HG03064 (cell line): ENCODE data around the gene DYSF.

Experiments used
- ATAC-seq: cut with Tn5 transposase; IDR thresholded peaks from one replicate; pipeline ENCODE4 v1.9.1; 2021; ENCODE audit warnings: low read depth; ENCODE audit not compliant: unreplicated experiment

Gene DYSF

DNA sequence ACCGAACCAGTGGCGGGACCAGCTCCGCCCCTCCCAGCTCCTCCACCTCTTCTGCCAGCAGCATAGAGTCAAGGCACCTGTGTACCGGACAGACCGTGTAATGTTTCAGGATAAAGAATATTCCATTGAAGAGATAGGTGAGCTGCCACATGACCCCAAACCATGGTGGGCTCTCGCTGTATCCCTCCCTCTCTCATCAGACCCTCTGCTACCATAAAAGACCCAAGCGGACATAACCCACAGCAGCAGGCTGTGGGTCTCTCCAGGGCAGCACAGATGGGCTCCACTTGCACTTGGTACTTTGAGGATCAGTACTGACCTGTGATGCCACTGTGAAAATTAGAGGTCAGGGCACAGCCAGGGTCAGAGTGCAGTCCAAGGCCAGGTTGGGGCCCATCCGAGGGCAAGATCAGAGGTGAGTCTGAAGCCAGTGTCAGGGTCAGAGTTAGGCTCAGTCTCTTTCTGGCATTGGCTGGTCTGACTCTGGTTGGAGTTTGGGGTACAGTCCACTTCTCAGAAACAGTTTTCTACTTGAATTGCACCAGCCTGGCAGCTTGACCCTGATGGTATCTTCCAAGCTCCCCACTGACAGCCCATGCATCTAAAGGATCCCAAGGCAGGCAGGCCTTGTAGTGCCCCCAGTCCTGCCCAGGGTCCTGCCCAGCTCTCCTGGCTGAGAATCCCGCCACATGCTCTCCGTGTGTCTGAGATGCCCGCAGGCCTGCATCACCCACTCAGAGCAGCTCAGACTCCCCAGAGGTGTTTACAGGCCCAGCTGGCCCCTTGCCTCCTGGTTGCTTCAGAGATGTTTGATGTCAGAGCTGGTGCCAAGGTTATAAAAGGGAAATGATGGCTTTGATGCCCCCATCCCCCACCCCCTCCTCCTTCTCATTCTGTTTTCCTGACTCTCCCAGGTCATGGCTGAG is 212.1 kb downstream of the DYSF start:
- ATAC-seq, result no peak

DNA sequence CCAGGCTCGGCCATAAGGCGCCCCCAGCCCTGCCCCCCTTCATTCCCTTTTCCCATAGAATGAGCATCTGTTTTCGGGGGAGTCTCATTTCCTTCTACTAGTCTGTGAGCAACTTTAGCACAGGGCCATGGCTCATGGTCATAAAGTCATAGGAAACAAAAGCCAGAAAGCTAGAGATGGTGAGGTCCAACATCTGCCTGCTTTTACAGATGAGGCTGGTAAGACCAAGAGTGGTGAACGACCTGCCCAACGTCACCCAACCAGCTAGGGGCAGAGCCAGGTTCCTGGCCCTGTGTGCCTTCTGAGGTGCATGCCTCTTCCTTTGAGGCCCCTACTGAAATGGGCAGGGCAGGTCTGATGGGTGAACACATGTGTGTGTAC is 212.7 kb downstream of the DYSF start:
- no peak for ATAC-seq

DNA sequence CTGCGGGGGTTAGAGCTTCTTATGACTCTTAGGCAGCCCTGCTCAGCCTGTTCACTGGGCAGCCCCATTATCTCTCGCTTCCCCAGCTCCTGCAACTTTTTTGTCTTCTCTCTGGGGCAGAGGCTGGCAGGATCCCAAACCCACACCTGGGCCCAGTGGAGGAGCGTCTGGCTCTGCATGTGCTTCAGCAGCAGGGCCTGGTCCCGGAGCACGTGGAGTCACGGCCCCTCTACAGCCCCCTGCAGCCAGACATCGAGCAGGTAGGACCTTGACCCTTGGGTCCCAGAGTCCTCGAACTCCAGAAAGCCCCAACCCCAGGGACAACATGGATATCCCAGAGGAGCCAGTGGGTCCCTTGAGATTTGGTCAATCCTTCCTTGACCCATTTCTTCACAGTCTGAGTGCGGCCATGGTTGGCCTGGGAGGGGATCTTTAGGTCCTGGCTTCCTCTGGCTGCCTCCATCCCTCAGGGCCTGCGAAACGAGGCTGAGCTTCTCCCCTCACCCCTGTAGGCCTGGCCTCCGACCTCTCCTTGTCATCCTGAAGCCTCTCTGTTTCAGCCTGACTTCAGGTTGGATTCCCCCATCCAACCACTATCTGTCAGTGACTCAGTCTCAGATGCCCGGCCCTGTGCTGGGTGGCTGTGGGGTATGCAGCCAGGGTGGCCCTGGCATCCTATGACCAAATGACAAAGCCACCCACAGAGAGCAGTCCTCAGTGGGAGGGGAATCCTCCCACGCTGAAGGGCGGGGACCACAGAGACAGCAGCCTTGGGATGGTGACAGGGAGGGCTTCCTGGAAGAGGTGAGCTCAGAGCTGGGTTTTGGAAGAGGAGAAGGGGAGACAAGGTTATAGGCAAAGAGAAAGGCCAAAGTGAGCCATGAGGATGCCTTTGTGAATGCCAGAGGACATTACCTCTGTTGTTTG is 214.2 kb downstream of the DYSF start:
- no peak for ATAC-seq

DNA sequence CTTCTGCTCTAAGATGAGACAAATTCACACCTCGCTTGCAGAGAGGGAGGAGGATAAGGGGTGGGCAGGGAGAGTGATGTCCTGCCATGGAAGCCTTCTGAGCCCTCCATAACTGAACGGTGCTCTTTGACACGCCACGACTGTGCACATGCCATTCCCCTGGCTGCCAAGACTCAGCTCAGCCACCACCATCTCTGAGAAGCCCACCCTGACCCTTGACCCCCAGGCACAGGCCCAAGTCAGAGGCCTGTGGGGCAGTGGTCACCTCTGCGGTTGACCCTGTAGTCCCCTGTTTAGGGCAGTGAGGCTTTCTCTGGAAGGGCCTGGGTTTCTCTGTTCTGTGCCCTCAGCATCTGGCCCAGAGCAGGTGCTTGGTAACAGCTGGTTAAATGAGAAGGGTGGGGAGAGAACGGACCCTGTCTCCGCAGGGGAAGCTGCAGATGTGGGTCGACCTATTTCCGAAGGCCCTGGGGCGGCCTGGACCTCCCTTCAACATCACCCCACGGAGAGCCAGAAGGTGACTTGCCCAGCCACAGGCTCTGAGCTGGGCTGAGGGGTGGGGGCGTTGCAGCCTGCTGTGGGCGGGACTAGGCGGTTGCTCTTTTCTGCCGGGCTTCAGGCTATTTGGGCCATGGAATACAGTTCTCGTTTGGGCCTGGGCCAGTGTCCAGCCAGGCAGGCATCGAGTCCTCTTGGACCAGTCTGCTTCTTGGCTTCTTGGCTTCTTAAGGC is 215.1 kb downstream of the DYSF start:
- no peak for ATAC-seq

DNA sequence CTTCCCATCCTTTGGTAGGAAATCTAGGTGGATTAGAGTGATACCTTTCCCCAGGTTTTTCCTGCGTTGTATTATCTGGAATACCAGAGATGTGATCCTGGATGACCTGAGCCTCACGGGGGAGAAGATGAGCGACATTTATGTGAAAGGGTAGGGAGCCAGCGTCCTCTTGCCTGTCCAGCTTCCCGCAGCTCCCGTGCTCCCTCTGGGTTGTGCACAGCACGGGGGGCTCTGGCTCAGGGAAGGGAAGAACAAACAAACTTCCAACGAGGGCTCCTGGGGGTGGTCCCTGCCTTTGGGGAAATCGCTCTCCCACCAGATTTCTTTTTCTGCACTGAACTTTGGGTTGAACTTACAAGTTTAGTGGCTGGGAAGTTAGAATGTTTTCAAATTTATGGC is 215.7 kb downstream of the DYSF start:
- no peak for ATAC-seq

DNA sequence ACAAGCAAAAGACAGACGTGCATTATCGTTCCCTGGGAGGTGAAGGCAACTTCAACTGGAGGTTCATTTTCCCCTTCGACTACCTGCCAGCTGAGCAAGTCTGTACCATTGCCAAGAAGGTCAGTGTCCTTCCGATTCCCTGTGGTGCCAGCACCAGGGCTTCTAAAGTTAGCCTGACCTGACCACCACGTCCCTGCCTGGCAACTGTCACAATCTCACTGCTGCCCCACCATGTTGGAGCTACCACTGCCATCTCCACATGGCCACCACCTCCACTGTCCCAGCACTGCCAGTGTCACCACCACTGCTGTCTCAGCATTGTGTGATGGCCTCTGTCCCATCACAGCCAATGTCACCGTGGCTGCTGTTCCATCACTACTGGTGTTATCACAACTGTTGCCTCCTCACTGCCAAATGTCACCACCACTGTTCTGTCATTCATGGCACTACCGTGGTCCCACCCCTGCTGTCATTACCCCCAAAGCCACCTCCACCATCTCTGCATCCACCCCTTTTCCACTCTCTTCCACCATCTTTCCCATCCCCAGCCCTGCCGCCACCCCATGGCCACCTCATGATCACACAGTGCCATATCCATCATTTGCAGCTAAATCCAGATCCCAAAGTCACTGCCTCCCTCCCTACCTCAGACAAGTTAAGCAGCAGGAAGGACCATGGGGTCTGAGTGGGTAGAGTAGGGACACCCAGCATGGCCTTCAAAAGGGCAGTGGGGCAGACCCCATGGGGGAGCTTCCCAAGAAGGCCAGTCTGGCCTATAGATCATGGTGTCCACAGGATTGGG is 216.5 kb downstream of the DYSF start:
- ATAC-seq, result no peak

DNA sequence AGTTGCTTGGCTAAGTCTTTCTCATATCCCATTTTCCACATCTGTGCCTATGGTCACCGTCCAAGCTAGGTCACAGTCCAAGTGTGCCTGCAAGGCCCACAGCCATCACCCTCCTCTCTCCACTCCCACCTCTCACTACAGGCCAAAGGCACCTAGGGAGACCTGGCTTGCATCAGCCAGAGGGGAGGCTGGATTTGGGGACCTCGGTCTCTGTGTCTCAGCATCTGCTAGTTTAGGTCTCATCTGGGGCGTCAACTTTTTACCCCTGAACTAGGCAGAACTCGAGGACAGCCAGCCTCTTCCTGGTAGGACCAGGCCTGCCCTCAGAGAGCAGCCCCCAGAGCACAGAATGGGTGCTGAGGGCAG is 217.1 kb downstream of the DYSF start:
- no peak for ATAC-seq

DNA sequence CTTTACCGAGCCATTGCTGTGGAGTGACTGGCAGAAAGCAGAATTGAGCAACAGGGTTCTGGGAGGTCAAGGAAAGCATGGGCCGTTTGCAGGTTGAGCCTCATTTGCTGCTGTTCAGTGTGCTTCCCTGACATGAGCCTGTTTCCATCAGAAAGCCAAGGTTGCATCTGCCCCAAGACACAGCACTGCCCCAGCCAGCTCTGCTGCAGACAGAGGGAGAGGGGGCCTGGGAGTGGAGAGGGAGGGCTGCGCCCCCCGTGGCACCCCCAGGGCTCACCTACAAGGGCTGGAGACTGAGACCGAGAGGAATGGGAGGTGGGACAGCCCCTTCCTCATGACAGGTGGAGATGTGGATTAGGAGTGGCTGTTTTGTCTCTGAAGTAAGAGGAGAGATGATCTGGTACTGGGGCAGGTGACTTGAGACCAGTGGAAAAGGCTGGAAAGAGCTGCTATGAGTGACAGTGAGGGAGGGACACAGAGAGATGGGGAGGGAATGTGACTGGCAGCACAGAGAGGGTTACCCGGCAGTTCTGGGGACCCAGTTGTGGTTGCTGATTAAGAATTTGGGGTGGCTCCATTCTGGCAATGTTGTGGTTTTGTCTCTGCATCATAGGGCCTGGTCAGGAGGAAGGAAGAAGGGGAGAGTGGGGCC is 218.0 kb downstream of the DYSF start:
- no peak for ATAC-seq

DNA sequence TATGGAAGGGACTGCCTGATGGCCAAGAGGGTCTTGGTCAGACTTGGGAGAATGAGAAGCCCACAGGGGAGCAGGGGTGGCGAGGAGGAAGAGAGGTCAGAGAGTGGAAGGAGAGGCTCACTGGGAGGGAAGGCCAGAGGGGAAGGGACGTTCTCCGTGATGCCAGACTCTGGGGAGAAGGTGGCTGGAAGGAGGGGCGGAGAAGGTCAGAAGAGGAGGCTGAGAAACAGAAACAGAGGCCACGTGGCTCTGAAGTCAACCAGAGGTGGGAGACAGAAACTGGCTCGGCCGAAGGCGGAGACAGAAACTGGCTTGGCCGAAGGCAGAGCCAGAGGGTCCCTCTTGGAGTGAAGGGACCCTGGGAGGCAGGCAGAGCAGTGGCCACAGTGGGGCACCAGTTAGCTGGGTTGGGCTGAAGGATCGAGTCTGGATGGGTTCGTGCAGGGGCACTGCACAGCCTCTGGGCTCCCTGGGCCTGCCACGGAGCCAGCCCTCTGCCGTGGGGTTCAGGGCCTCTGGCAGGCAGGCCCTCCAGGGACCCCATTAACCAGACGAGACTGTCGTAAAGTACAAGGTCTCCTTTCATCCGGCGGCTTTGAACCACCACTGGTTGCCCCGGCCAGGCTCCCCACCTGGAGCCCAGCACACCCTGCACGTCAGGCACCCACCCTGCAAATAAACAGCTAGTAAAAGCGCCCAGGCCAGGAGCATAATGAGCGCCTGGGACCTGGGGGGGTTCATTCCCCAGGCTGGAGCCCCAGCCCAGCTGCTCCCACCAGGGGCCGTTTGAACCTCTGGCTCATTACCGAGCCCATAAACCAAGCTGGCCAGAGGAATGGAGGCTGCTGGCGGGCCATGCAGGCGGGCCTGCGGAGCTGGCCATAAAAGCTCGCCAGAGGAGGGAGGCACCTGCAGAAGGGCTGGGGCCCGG is 218.8 kb downstream of the DYSF start:
- no peak for ATAC-seq

DNA sequence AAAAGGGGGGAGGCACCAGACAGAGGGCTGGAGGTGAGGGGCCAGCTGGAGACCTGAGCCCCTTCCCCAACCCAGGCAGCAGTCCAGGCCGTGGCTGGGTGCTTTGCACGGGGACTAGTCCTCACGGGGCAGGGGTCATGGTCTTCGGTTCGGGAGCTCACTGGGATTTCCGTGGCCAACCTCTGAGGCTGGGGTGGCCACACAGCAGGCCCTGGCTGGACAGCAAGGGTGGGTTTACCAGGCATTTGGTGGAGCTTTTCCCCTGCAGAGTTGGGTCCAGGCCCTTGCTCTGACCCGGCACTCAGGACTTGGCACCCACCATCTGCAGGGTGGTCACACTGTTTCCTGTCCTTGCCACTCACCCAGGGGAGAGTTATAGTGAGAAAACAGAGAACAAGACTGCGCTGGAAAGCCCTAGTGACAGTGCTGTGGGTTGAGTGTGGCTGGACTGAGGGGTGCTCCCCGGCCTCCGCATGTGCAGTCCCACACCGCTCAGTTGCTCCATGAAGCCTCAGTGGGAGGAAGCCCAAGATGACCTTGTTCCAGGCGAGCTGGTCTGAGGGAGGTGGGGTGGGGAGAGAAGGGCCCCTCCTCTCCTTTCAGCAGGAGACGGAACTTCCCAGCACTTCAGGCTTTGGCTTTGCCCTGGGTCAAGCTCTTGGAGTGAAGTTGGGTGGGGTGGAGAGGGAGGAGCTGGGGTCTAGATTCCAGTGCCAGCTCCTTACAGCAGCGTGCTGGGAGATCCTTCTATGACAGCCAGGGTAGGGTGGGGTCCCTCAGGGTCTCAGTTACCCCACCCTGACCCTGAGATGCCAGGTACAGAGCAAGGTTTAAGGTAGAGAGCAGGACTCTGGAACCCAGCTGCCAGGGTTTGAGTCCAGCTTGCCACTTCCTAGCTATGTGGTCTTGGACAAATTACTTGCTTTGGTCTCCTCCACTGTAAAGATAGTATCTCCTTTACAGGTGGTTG is 219.8 kb downstream of the DYSF start:
- no peak for ATAC-seq

DNA sequence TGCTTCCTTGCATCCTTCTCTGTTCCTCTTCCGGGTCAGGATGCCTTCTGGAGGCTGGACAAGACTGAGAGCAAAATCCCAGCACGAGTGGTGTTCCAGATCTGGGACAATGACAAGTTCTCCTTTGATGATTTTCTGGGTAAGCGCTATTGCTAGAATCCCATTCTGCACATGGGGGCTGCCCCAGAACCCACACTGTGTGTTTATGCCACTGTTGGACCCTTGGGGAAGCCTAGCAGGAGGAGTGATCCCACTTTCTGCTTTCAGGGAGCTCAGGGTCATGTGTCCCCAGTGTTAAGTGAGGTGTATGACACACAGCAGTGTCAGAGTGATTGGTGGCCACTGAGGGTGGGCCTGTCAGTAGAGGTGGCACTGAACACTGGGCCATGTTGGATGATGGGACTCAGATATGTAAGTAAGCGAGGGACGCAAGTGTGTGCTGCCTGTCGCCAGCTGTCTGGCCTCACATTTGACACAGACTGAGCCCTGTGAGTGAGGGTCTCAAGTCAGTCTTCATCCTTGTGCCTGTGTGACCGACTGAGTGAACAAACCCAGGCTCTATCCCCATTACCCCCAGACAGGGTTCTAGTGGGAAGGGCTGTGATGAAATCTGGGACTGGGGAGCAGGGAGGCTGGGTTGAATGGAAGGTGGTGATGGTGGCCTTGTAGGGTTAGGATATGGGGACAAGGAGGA is 220.9 kb downstream of the DYSF start:
- ATAC-seq, result no peak

DNA sequence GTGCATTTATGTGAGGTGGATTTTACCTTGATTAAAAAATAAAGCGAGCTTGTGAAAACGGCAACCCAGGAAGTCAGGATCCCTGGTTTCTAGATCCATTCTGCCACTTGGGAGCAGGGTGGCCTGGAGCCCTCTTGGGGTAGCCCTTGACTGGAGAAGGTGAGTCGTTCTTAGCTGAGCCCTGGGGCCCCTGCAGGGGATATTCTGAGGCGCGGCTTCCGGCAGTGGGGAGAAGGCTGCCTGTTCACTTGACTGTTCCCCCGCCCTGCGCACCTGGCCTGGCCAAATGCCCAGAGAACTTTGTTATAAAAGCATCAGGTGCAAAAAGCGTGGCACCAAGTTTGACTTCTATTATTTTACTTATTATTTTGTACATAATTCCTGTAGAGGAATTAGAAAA is 221.9 kb downstream of the DYSF start:
- ATAC-seq, result no peak

DNA sequence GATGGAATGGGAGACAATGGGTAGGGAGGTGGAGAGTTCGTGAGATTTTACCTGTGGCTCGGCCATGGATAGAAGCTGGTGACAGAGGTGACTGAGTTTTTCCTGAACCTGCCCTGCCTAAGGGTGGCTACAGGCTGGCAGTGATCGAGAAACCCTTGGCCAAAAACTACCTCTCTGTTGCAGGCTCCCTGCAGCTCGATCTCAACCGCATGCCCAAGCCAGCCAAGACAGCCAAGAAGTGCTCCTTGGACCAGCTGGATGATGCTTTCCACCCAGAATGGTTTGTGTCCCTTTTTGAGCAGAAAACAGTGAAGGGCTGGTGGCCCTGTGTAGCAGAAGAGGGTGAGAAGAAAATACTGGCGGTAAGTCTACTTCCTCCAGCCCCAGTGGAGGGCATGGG is 225.5 kb downstream of the DYSF start:
- no peak for ATAC-seq

DNA sequence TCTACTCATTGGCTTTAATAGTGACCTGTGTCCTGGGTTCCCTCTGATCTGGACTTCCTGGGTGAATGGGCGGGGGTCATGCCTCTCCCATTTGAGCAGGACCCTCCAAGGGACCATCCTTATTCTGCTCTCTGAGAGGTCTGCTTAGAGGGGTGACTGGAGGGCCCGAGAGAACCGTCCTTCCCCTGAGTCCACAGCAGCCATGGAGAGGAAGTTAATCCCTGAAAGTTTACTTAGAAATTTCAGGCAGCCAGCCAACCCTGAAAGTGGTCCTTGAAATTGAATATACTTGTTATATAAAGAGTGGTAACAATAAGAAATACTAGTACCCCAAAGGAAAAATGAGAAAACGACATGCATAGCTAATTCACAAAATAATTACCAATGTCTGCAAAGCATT is 226.1 kb downstream of the DYSF start:
- no peak for ATAC-seq

DNA sequence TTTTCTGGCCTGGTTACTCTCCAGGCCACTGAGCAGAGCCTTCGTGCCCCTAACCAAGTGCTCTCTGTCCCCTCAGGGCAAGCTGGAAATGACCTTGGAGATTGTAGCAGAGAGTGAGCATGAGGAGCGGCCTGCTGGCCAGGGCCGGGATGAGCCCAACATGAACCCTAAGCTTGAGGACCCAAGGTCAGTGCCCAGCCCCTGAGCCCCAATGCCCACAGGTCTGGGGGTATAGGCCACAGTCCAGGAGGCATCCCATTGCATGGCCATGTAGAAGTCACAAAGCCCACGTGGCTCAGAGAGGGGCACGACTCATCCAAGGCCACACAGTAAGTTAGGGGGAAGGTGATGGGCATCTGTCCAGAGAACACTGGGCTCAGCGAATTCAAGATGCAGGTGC is 227.6 kb downstream of the DYSF start:
- no peak for ATAC-seq

DNA sequence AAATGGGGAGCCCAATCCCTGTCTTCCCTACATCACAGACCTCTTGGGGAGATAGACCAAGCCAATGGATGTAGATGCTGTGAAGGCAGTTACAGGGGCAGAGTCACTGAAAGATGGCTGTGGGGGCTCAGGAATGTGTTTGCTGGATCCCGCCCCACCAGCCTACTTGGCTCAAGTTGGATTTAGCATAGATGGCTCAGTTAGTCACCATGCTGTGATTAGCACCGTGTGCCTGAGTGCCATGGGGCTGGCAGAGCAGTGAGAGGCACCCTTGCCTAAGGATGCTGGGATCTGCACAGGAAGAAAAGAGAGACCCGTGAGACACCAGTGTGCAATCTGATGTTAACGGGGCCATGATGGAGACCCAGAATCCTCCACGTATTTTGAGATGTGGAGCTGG is 228.3 kb downstream of the DYSF start:
- ATAC-seq, result no peak

DNA sequence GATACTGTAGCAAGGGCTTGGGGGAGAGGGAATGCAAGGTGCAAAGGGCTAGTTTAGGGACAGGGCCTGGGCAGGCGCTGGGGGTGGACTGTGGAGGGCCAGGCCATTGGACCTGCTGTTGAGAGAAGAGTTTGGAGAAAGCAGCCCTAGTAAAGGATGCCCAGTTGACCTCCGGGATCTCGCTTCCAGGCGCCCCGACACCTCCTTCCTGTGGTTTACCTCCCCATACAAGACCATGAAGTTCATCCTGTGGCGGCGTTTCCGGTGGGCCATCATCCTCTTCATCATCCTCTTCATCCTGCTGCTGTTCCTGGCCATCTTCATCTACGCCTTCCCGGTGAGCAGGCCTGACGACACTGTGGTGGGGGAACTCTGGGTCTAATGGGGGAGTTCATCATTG is 229.0 kb downstream of the DYSF start:
- no peak for ATAC-seq
